ENCODE results near the gene KRTAP2-3. TPM values are rescaled to one million over a fixed set of nuclear protein-coding genes. Genes with fewer than 3 reads are reported as not detected.
"Not testable (repeated sequence)": the region's sequence is repeated elsewhere in the genome, so short reads cannot be mapped to it uniquely, and the experiment has no call there.

Gene KRTAP2-3
- total RNA-seq, 1 donor from 2014 or later: not detected

GRCh38 chr17:41101586-41102259 lies 41.8 kb upstream of the KRTAP2-3 start, which contains the start of gene KRTAP4-16:
TSS of gene KRTAP4-16 (minus strand) at chr17:41102209. CDS start at chr17:41102209, 0 bp downstream.
- intact Hi-C loops (cut with micrococcal nuclease): no loop called here
- POLR2A ChIA-PET: no interaction called here

GRCh38 chr17:41099682-41100480 lies 40.0 kb upstream of the KRTAP2-3 start:
- intact Hi-C loops (cut with micrococcal nuclease); H3K4me3 Mint-ChIP-seq; H3K9me3 Mint-ChIP-seq; POLR2A ChIA-PET; H3K36me3 Mint-ChIP-seq (ENCODE audit: low read depth); H3K27ac Mint-ChIP-seq; ATAC-seq (ENCODE audit: low read depth); H3K4me1 Mint-ChIP-seq; CTCF ChIA-PET; DNase-seq: not testable (repeated sequence)
- peaks cover 25% of the 10 kb centered on the region for H3K27me3 Mint-ChIP-seq

More at GRCh38 chr17:41101586-41102259, 41.8 kb upstream of the KRTAP2-3 start, which contains the start of gene KRTAP4-16:
- no peak within 1 kb of the TSS for H3K4me3 Mint-ChIP-seq
- TF ChIP-seq CTCF (IDR thresholded peaks at IDR 0.05): no peak
- DNase-seq (no peak), ATAC-seq (ENCODE audit: low read depth) (no peak)
- CTCF ChIA-PET: no interaction called here
- H3K27me3 Mint-ChIP-seq: peaks cover 29% of the 10 kb centered on the region
- H3K4me1 Mint-ChIP-seq: peaks cover 10% of the 10 kb centered on the region
- H3K36me3 Mint-ChIP-seq (ENCODE audit: low read depth): no peaks in the 10 kb centered on the region
- no peak within 1 kb of the TSS for H3K27ac Mint-ChIP-seq
- no peaks in the 10 kb centered on the region for H3K9me3 Mint-ChIP-seq

DNA sequence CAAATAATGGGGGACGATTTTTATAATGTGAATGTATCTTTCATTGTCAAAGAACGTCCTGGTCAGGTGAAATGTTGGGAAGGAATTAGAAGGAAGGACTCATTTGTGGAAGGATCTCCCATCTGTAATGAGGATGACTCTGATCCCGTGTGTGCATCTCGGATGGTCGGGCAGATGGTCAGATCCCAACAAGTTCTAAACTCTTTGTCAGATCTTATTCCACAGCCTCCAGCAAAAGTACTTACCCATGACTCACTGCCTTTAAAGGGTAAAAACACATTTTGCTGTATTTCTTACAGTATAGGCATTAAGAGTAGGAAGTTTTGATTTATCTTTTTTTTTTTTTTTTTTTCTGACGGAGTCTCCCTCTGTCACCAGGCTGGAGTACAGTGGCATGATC lies 38.6 kb upstream of the KRTAP2-3 start:
- no peaks in the 10 kb centered on the region for H3K9me3 Mint-ChIP-seq
- TF ChIP-seq CTCF (IDR thresholded peaks at IDR 0.05): no peak
- no peak overlapping the region for H3K4me3 Mint-ChIP-seq
- ChIA-PET POLR2A (no interaction called here), CTCF (no interaction called here)
- no peak overlapping the region for H3K27ac Mint-ChIP-seq
- DNase-seq (no peak), ATAC-seq (ENCODE audit: low read depth) (no peak)
- no peaks in the 10 kb centered on the region for H3K36me3 Mint-ChIP-seq (ENCODE audit: low read depth)
- intact Hi-C loops (cut with micrococcal nuclease): no loop called here
- H3K4me1 Mint-ChIP-seq: peaks cover 10% of the 10 kb centered on the region
- H3K27me3 Mint-ChIP-seq: peaks cover 25% of the 10 kb centered on the region

- Mint-ChIP-seq H3K9me3 (peaks cover 1% of the 10 kb centered on the region), H3K4me1 (peaks cover 10% of the 10 kb centered on the region), H3K27me3 (peaks cover 25% of the 10 kb centered on the region), H3K27ac (no peak within 1 kb of the TSS), H3K4me3 (no peak within 1 kb of the TSS), H3K36me3 (ENCODE audit: low read depth) (no peaks in the 10 kb centered on the region)
- ATAC-seq (ENCODE audit: low read depth): no peak
- TF ChIP-seq CTCF (IDR thresholded peaks at IDR 0.05): no peak
- no peak for DNase-seq
- CTCF ChIA-PET: no interaction called here
- POLR2A ChIA-PET: no interaction called here
- intact Hi-C loops (cut with micrococcal nuclease): no loop called here
Measured at GRCh38 chr17:41098042-41098441, 38.1 kb upstream of the KRTAP2-3 start, which contains the start of gene KRTAP4-8. TSS of gene KRTAP4-8 (minus strand) at chr17:41098142. CDS start at chr17:41098084, 58 bp downstream.

DNA sequence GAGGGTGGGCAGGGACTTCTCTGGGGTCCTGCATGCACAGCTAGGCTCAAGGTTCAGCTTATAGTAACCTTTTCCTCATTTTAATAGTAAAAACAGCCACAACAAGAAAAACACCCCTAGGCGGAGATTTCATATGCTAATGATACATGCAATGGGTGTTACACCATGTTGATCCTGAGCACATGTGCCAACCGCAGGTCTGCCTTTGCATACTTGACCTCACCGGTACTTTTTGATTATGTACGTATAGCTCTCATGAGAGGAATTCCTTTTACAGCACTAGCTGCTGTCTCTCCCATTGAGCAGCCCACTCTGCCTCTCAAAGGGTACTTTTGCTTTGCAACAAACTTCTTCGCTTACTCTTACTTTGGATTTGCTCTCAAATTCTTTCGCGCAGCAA lies 36.1 kb upstream of the KRTAP2-3 start:
- ATAC-seq (ENCODE audit: low read depth) (no peak), DNase-seq (no peak)
- peaks cover 10% of the 10 kb centered on the region for H3K4me1 Mint-ChIP-seq
- intact Hi-C loops (cut with micrococcal nuclease): no loop called here
- ChIA-PET POLR2A (no interaction called here), CTCF (no interaction called here)
- peaks cover 25% of the 10 kb centered on the region for H3K27me3 Mint-ChIP-seq
- H3K9me3 Mint-ChIP-seq: peaks cover 2% of the 10 kb centered on the region
- no peak for TF ChIP-seq CTCF (IDR thresholded peaks at IDR 0.05)
- H3K36me3 Mint-ChIP-seq (ENCODE audit: low read depth): no peaks in the 10 kb centered on the region
- H3K4me3 Mint-ChIP-seq: no peak overlapping the region
- H3K27ac Mint-ChIP-seq: no peak overlapping the region

DNA sequence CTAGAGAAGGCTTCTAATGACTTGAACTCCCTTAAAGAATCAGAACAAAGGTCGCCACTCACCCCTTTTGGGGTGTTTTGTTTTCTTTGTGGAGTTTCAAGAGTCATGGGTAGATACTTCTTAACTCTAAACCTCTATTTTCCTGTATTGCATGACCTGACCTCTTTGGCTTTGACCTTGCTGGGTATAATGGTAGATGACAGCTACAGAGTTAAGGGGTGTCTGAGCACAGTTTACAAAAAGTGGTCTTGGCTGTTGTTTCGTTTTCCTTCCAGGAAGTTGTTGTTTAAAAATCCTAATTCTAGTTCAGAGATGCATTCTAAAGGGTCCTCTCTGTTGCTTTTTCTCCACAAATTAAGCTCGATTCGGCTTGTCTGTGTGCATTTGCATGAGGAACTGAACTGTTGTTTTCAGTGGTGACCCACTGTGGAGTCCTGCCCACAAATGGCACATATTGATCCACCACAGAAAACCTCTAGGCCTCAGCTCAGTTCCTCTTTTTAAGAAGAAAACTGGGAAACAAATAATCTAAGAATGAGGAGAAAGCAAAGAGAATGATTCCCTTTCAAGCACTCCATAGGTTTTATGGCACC lies 28.9 kb upstream of the KRTAP2-3 start:
- H3K27me3 Mint-ChIP-seq; POLR2A ChIA-PET; CTCF ChIA-PET; H3K4me3 Mint-ChIP-seq; intact Hi-C loops (cut with micrococcal nuclease); H3K27ac Mint-ChIP-seq; H3K4me1 Mint-ChIP-seq; ATAC-seq (ENCODE audit: low read depth); H3K9me3 Mint-ChIP-seq; H3K36me3 Mint-ChIP-seq (ENCODE audit: low read depth); DNase-seq: not testable (repeated sequence)

DNA sequence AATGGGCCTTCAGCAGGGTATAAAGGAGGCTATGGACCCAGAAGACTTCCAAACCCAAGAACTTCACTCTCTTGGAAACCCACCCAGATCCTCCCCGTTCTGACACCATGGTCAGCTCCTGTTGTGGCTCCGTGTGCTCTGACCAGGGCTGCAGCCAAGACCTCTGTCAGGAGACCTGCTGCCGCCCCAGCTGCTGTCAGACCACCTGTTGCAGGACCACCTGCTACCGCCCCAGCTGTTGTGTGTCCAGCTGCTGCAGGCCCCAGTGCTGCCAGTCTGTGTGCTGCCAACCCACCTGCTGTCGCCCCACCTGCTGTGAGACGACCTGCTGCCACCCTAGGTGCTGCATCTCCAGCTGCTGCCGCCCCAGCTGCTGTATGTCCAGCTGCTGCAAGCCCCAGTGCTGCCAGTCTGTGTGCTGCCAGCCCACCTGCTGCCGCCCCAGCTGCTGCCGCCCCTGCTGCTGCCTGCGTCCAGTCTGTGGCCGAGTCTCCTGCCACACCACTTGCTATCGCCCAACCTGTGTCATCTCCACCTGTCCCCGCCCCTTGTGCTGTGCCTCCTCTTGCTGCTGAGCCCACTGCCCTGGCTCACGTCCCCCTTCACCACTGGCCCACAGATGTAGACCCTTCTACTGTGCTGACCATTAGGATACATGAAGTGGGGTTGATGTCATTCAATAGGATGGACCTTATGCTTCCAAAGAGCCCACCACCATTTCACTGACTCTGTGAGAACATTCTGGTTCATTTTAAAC lies 24.4 kb upstream of the KRTAP2-3 start, which contains the start of gene KRTAP4-7:
KRTAP4-7 (plus strand) TSS at position 51 of the 757 bp plus-strand sequence; CDS start at position 108, 57 bp downstream.
- H3K4me3 Mint-ChIP-seq; H3K36me3 Mint-ChIP-seq (ENCODE audit: low read depth); H3K4me1 Mint-ChIP-seq; intact Hi-C loops (cut with micrococcal nuclease); ATAC-seq (ENCODE audit: low read depth); POLR2A ChIA-PET; H3K27ac Mint-ChIP-seq; H3K9me3 Mint-ChIP-seq; DNase-seq; CTCF ChIA-PET: not testable (repeated sequence)
- peaks cover 10% of the 10 kb centered on the region for H3K27me3 Mint-ChIP-seq

DNA sequence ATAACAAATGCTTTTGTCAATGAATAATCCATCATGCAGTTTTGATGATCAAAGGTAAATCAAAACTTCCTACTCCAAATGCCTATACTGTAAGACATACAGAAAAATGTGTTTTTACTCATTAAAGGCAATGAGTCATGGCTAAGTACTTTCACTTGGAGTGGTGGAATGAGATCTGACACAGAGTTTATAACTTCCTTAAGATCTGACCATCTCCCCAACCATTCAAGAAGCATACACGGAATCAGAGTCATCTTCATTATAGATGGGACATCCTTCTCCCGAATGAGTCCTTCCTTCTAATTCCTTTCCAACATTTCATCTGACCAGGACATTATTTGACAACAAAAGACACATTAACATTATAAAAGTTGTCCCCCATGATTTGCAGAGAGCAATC lies 23.5 kb upstream of the KRTAP2-3 start:
- H3K36me3 Mint-ChIP-seq (ENCODE audit: low read depth); H3K4me1 Mint-ChIP-seq; H3K9me3 Mint-ChIP-seq; POLR2A ChIA-PET; DNase-seq; CTCF ChIA-PET; intact Hi-C loops (cut with micrococcal nuclease); ATAC-seq (ENCODE audit: low read depth); H3K27ac Mint-ChIP-seq; H3K4me3 Mint-ChIP-seq: not testable (repeated sequence)
- peaks cover 12% of the 10 kb centered on the region for H3K27me3 Mint-ChIP-seq
